ENCODE results near the gene CTBP1. TPM values are rescaled to one million over a fixed set of nuclear protein-coding genes. Genes with fewer than 3 reads are reported as not detected.
"Not testable (repeated sequence)": the region's sequence is repeated elsewhere in the genome, so short reads cannot be mapped to it uniquely, and the experiment has no call there.

CTBP1 gene
- total RNA-seq, 1 donor from 2014 or later: 109 TPM

- Histone ChIP-seq H3K9me3 (ENCODE audit: control insufficient read depth in 3 of 3, low read length in 3 of 3) (no peaks in the 10 kb centered on the region), H3K36me3 (ENCODE audit: control insufficient read depth in 3 of 3, insufficient read depth in 3 of 3, low read length in 3 of 3) (peaks cover 28 to 32% (median 29%) of the 10 kb centered on the region in 3 donors), H3K4me1 (ENCODE audit: control insufficient read depth in 3 of 3, insufficient read depth in 3 of 3, low read length in 3 of 3) (peaks cover 47 to 62% (median 49%) of the 10 kb centered on the region in 3 donors), H3K27me3 (ENCODE audit: control insufficient read depth in 3 of 3, insufficient read depth in 3 of 3, low read length in 3 of 3) (no peaks in the 10 kb centered on the region), H3K27ac (ENCODE audit: low read depth, low read length) (no peak overlapping the region), H3K9ac (ENCODE audit: low read depth in 1 of 3, low read length in 3 of 3) (no peak overlapping the region), H3K4me3 (ENCODE audit: low read length in 3 of 3) (no peak overlapping the region)
Measured at GRCh38 chr4:1240721-1241465, 8.0 kb downstream of the CTBP1 start.

- H3K27me3 ChIP-seq (ENCODE audit: control insufficient read depth in 3 of 3, insufficient read depth in 3 of 3, low read length in 3 of 3): no peaks in the 10 kb centered on the region
- no peaks in the 10 kb centered on the region for H3K9me3 ChIP-seq (ENCODE audit: control insufficient read depth in 3 of 3, low read length in 3 of 3)
- H3K9ac ChIP-seq (ENCODE audit: low read depth in 1 of 3, low read length in 3 of 3): peak overlapping the region in 1 of 3 donors; percentile 51
- peaks cover 40 to 56% (median 44%) of the 10 kb centered on the region in 3 donors for H3K4me1 ChIP-seq (ENCODE audit: control insufficient read depth in 3 of 3, insufficient read depth in 3 of 3, low read length in 3 of 3)
- no peak overlapping the region for H3K4me3 ChIP-seq (ENCODE audit: low read length in 3 of 3)
- no peak overlapping the region for H3K27ac ChIP-seq (ENCODE audit: low read depth, low read length)
- peaks cover 37 to 40% (median 39%) of the 10 kb centered on the region in 3 donors for H3K36me3 ChIP-seq (ENCODE audit: control insufficient read depth in 3 of 3, insufficient read depth in 3 of 3, low read length in 3 of 3)
Measured at GRCh38 chr4:1239950-1240307, 9.0 kb downstream of the CTBP1 start.

GRCh38 chr4:1239141-1239949, 9.6 kb downstream of the CTBP1 start:
- Histone ChIP-seq H3K27me3 (ENCODE audit: control insufficient read depth in 3 of 3, insufficient read depth in 3 of 3, low read length in 3 of 3) (no peaks in the 10 kb centered on the region), H3K27ac (ENCODE audit: low read depth, low read length) (peak overlapping the region; percentile 25), H3K9me3 (ENCODE audit: control insufficient read depth in 3 of 3, low read length in 3 of 3) (no peaks in the 10 kb centered on the region), H3K4me1 (ENCODE audit: control insufficient read depth in 3 of 3, insufficient read depth in 3 of 3, low read length in 3 of 3) (peaks cover 38 to 54% (median 44%) of the 10 kb centered on the region in 3 donors), H3K9ac (ENCODE audit: low read depth in 1 of 3, low read length in 3 of 3) (peak overlapping the region in 2 of 3 donors; percentile 40 to 51), H3K36me3 (ENCODE audit: control insufficient read depth in 3 of 3, insufficient read depth in 3 of 3, low read length in 3 of 3) (peaks cover 40 to 44% (median 42%) of the 10 kb centered on the region in 3 donors), H3K4me3 (ENCODE audit: low read length in 3 of 3) (no peak overlapping the region)

GRCh38 chr4:1238676-1239000, 10.3 kb downstream of the CTBP1 start:
- Histone ChIP-seq H3K27me3 (ENCODE audit: control insufficient read depth in 3 of 3, insufficient read depth in 3 of 3, low read length in 3 of 3) (no peaks in the 10 kb centered on the region), H3K27ac (ENCODE audit: low read depth, low read length) (peak overlapping the region; percentile 25), H3K9ac (ENCODE audit: low read depth in 1 of 3, low read length in 3 of 3) (peak overlapping the region in 1 of 3 donors; percentile 40), H3K4me1 (ENCODE audit: control insufficient read depth in 3 of 3, insufficient read depth in 3 of 3, low read length in 3 of 3) (peaks cover 36 to 50% (median 44%) of the 10 kb centered on the region in 3 donors), H3K9me3 (ENCODE audit: control insufficient read depth in 3 of 3, low read length in 3 of 3) (no peaks in the 10 kb centered on the region), H3K4me3 (ENCODE audit: low read length in 3 of 3) (no peak overlapping the region), H3K36me3 (ENCODE audit: control insufficient read depth in 3 of 3, insufficient read depth in 3 of 3, low read length in 3 of 3) (peaks cover 43 to 49% (median 44%) of the 10 kb centered on the region in 3 donors)

- H3K27ac ChIP-seq (ENCODE audit: low read depth, low read length): no peak overlapping the region
- no peak overlapping the region for H3K9ac ChIP-seq (ENCODE audit: low read depth in 1 of 3, low read length in 3 of 3)
- no peak overlapping the region for H3K4me3 ChIP-seq (ENCODE audit: low read length in 3 of 3)
- H3K9me3 ChIP-seq (ENCODE audit: control insufficient read depth in 3 of 3, low read length in 3 of 3): no peaks in the 10 kb centered on the region
- no peaks in the 10 kb centered on the region for H3K27me3 ChIP-seq (ENCODE audit: control insufficient read depth in 3 of 3, insufficient read depth in 3 of 3, low read length in 3 of 3)
- H3K4me1 ChIP-seq (ENCODE audit: control insufficient read depth in 3 of 3, insufficient read depth in 3 of 3, low read length in 3 of 3): peaks cover 35 to 47% (median 43%) of the 10 kb centered on the region in 3 donors
- peaks cover 43 to 52% (median 48%) of the 10 kb centered on the region in 3 donors for H3K36me3 ChIP-seq (ENCODE audit: control insufficient read depth in 3 of 3, insufficient read depth in 3 of 3, low read length in 3 of 3)
Measured at GRCh38 chr4:1237981-1238675, 10.8 kb downstream of the CTBP1 start.

GRCh38 chr4:1237261-1237660, 11.7 kb downstream of the CTBP1 start:
- Histone ChIP-seq H3K36me3 (ENCODE audit: control insufficient read depth in 3 of 3, insufficient read depth in 3 of 3, low read length in 3 of 3) (peaks cover 49 to 56% (median 52%) of the 10 kb centered on the region in 3 donors), H3K4me1 (ENCODE audit: control insufficient read depth in 3 of 3, insufficient read depth in 3 of 3, low read length in 3 of 3) (peaks cover 26 to 44% (median 36%) of the 10 kb centered on the region in 3 donors)
- H3K9me3 ChIP-seq (ENCODE audit: control insufficient read depth in 3 of 3, low read length in 3 of 3); H3K4me3 ChIP-seq (ENCODE audit: low read length in 3 of 3); H3K27ac ChIP-seq (ENCODE audit: low read depth, low read length); H3K27me3 ChIP-seq (ENCODE audit: control insufficient read depth in 3 of 3, insufficient read depth in 3 of 3, low read length in 3 of 3); H3K9ac ChIP-seq (ENCODE audit: low read depth in 1 of 3, low read length in 3 of 3): not testable (repeated sequence)

GRCh38 chr4:1236836-1237235, 12.1 kb downstream of the CTBP1 start:
- Histone ChIP-seq H3K36me3 (ENCODE audit: control insufficient read depth in 3 of 3, insufficient read depth in 3 of 3, low read length in 3 of 3) (peaks cover 49 to 56% (median 52%) of the 10 kb centered on the region in 3 donors), H3K4me1 (ENCODE audit: control insufficient read depth in 3 of 3, insufficient read depth in 3 of 3, low read length in 3 of 3) (peaks cover 22 to 42% (median 32%) of the 10 kb centered on the region in 3 donors)
- H3K27ac ChIP-seq (ENCODE audit: low read depth, low read length); H3K27me3 ChIP-seq (ENCODE audit: control insufficient read depth in 3 of 3, insufficient read depth in 3 of 3, low read length in 3 of 3); H3K9me3 ChIP-seq (ENCODE audit: control insufficient read depth in 3 of 3, low read length in 3 of 3); H3K4me3 ChIP-seq (ENCODE audit: low read length in 3 of 3); H3K9ac ChIP-seq (ENCODE audit: low read depth in 1 of 3, low read length in 3 of 3): not testable (repeated sequence)

GRCh38 chr4:1236103-1236641, 12.8 kb downstream of the CTBP1 start:
- peaks cover 18 to 44% (median 32%) of the 10 kb centered on the region in 3 donors for H3K4me1 ChIP-seq (ENCODE audit: control insufficient read depth in 3 of 3, insufficient read depth in 3 of 3, low read length in 3 of 3)
- no peaks in the 10 kb centered on the region for H3K9me3 ChIP-seq (ENCODE audit: control insufficient read depth in 3 of 3, low read length in 3 of 3)
- H3K27ac ChIP-seq (ENCODE audit: low read depth, low read length): no peak overlapping the region
- H3K4me3 ChIP-seq (ENCODE audit: low read length in 3 of 3): no peak overlapping the region
- H3K27me3 ChIP-seq (ENCODE audit: control insufficient read depth in 3 of 3, insufficient read depth in 3 of 3, low read length in 3 of 3): no peaks in the 10 kb centered on the region
- no peak overlapping the region for H3K9ac ChIP-seq (ENCODE audit: low read depth in 1 of 3, low read length in 3 of 3)
- H3K36me3 ChIP-seq (ENCODE audit: control insufficient read depth in 3 of 3, insufficient read depth in 3 of 3, low read length in 3 of 3): peaks cover 50 to 56% (median 56%) of the 10 kb centered on the region in 3 donors

- H3K9ac ChIP-seq (ENCODE audit: low read depth in 1 of 3, low read length in 3 of 3): no peak overlapping the region
- H3K27me3 ChIP-seq (ENCODE audit: control insufficient read depth in 3 of 3, insufficient read depth in 3 of 3, low read length in 3 of 3): no peaks in the 10 kb centered on the region
- H3K4me1 ChIP-seq (ENCODE audit: control insufficient read depth in 3 of 3, insufficient read depth in 3 of 3, low read length in 3 of 3): peaks cover 18 to 41% (median 32%) of the 10 kb centered on the region in 3 donors
- no peaks in the 10 kb centered on the region for H3K9me3 ChIP-seq (ENCODE audit: control insufficient read depth in 3 of 3, low read length in 3 of 3)
- no peak overlapping the region for H3K27ac ChIP-seq (ENCODE audit: low read depth, low read length)
- H3K36me3 ChIP-seq (ENCODE audit: control insufficient read depth in 3 of 3, insufficient read depth in 3 of 3, low read length in 3 of 3): peaks cover 50 to 57% (median 54%) of the 10 kb centered on the region in 3 donors
- H3K4me3 ChIP-seq (ENCODE audit: low read length in 3 of 3): no peak overlapping the region
Measured at GRCh38 chr4:1235381-1236102, 13.4 kb downstream of the CTBP1 start.
